HAP-1 (cell line): ENCODE data around the gene PMIS2.
A peak's percentile ranks its signal among the peaks of the same experiment; 100 is the strongest.

Source experiments
- DNase-seq, 2 experiments: peaks; one replicate each; pipeline ENCODE4 v3.0.0-alpha.2; 2016 to 2020; ENCODE audit warnings: low spot score in 2 of 2
- H3K27me3 ChIP-seq: fragments of 250-450 bp; sonication (Bioruptor Pico); 2 replicates; pipeline ENCODE4 v1.5.1; 2020; ENCODE audit warnings: low read depth, mild to moderate bottlenecking, moderate library complexity
- H3K36me3 ChIP-seq: fragments of 250-450 bp; sonication (Bioruptor Pico); replicated peaks from 2 replicates; pipeline ENCODE4 v1.5.1; 2020; ENCODE audit warnings: mild to moderate bottlenecking
- H3K4me1 ChIP-seq: fragments of 250-450 bp; sonication (Bioruptor Pico); 2 replicates; pipeline ENCODE4 v1.5.1; 2020; ENCODE audit warnings: mild to moderate bottlenecking
- H3K4me3 ChIP-seq: fragments of 250-450 bp; sonication (Bioruptor Pico); 2 replicates; pipeline ENCODE4 v1.5.1; 2020; ENCODE audit warnings: mild to moderate bottlenecking, moderate library complexity
- H3K9me3 ChIP-seq: fragments of 250-450 bp; sonication (Bioruptor Pico); 2 replicates; pipeline ENCODE4 v1.5.1; 2020; ENCODE audit warnings: mild to moderate bottlenecking, moderate library complexity
- in situ Hi-C: fragments of 300-500 bp; cut with MboI; formaldehyde crosslinking; loops from 3 replicates; pipeline ENCODE4 v1.14.3; 2020; ENCODE audit warnings: low sequenced_read_pairs, inconsistent platforms, mixed read lengths

The PMIS2 gene

GRCh38 chr19:35551091-35551810 is 34.7 kb upstream of the PMIS2 start:
- H3K4me1 ChIP-seq: peaks cover 2% of the 10 kb centered on the region
- peaks cover 18% of the 10 kb centered on the region for H3K36me3 ChIP-seq
- in situ Hi-C loops: no loop called here
- no peaks in the 10 kb centered on the region for H3K9me3 ChIP-seq
- no peaks in the 10 kb centered on the region for H3K27me3 ChIP-seq
- no peak for DNase-seq
- H3K4me3 ChIP-seq: no peak overlapping the region

DNA sequence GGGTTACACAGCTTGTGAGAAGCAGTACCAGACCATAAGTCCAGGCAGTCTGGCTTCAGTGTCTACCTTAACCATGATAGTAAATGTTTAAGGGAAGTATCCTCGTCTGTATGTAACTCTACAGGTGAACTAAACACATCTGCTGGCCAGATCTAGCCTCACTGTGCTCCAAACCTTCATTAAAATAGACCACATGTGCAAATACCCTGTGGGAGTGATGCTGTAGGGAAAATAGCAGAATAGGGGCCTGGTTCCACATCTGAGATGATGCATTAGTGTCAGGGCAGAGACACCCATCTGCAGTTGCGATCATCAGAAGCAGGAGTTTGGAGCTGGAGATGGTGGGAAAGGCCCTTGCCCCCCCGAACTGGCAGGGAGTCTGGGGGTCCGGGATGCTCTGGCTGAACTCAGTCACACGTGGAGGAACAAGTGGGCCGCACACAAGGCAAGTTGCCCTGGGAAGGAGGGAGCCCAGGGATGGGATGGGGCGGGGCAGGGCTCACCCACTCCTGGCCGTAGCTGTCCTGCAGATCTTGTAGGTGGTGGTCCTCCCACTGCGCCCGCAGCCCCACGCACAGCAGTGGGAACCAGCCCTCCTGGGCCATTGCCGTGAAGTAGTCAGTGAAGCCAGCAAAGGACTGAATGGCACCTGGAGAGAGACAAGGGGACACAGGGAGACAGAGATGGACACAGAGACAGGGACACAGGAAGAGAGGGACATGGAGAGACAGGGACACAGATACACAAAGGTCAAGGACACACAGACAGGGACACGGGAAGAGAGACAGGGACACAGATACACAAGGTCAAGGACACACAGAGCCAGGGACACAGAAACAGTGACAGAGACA is 33.2 kb upstream of the PMIS2 start:
- Histone ChIP-seq H3K36me3 (peaks cover 7% of the 10 kb centered on the region), H3K9me3 (no peaks in the 10 kb centered on the region), H3K4me3 (no peak overlapping the region), H3K27me3 (no peaks in the 10 kb centered on the region), H3K4me1 (no peaks in the 10 kb centered on the region; the same call in 1 of the 2 replicates)
- in situ Hi-C loops: no loop called here
- no peak for DNase-seq

DNA sequence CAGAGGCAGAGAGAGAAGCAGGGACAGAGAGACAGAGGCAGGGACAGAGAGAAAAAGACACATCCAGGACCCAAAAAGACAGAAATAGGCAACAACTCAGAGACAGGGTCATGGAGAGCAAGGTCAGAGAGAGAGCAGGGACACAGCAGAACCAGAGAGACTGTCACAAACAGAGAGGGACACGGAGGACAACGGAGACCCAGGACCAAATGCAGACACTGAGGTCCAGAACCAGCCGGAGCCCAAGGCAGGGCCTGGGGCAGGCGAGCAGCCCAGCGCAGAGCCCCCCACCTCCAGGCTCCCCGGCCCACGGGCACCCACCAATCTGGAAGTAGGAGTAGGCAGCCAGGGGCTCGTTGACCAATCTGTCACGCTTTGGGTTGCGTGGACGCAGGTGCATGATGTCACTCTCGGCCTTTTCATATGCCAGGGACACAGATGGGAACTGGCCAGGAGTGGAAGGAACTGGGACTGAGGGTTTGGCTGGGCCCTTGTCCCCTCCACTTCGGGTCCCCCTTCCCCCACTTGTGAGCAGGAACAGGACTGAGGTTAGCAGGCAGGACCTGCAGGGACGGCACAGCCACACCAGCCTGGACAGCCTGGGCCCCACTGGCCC is 32.5 kb upstream of the PMIS2 start:
- DNase-seq: no peak
- Histone ChIP-seq H3K36me3 (peaks cover 7% of the 10 kb centered on the region), H3K4me3 (no peak overlapping the region), H3K9me3 (no peaks in the 10 kb centered on the region), H3K4me1 (no peaks in the 10 kb centered on the region; the same call in none of the 2 replicates), H3K27me3 (no peaks in the 10 kb centered on the region)
- in situ Hi-C loops: no loop called here

GRCh38 chr19:35554076-35554475 is 31.9 kb upstream of the PMIS2 start:
- Histone ChIP-seq H3K27me3 (peaks cover 1% of the 10 kb centered on the region; the same call in 1 of the 2 replicates), H3K4me3 (no peak overlapping the region), H3K36me3 (peaks cover 1% of the 10 kb centered on the region; the same call in 1 of the 2 replicates), H3K9me3 (no peaks in the 10 kb centered on the region), H3K4me1 (no peaks in the 10 kb centered on the region; the same call in none of the 2 replicates)
- in situ Hi-C loops: no loop called here
- DNase-seq: no peak

DNA sequence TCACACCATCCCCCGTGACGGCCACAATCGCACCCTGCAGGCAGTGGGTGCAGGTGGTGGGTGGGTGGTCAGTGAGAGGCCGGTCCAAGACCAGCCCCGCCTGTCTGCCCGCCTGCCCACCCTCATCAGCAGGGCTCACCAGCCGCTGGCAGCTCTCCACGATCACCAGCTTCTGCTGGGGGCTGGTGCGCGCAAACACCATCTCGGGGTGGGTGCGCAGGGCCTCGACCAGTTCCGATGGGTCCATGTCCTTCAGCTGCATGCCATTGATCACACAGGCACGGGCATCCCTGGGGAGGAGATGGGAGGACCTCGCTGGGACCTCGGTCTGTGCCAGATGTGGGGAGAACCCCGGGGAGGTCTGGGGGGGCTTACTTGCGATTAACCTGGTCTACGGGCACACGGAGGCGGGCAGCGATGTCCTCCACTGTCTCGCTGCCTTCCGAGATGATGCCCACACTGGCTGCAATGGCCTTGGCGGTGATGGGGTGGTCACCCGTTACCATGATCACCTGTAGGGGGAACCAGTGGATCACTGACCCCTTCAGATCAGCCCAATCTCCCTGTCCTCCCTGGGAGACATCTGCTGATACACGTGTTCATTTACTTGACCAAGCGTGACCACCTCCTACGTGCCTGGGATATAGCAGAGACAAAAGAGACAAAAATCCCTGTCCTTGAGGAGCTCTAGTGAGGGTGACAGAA is 30.5 kb upstream of the PMIS2 start:
- H3K36me3 ChIP-seq: no peaks in the 10 kb centered on the region
- peaks cover 2% of the 10 kb centered on the region; the same call in 1 of the 2 replicates for H3K27me3 ChIP-seq
- in situ Hi-C loops: no loop called here
- peak; percentile 37 to 59 for DNase-seq
- no peaks in the 10 kb centered on the region for H3K9me3 ChIP-seq
- H3K4me1 ChIP-seq: no peaks in the 10 kb centered on the region; the same call in none of the 2 replicates
- no peak overlapping the region for H3K4me3 ChIP-seq

GRCh38 chr19:35556025-35556590 is 29.9 kb upstream of the PMIS2 start:
- in situ Hi-C loops: no loop called here
- Histone ChIP-seq H3K9me3 (no peaks in the 10 kb centered on the region), H3K36me3 (no peaks in the 10 kb centered on the region), H3K4me3 (no peak overlapping the region), H3K4me1 (no peaks in the 10 kb centered on the region; the same call in none of the 2 replicates), H3K27me3 (peaks cover 2% of the 10 kb centered on the region; the same call in 1 of the 2 replicates)
- DNase-seq: no peak

DNA sequence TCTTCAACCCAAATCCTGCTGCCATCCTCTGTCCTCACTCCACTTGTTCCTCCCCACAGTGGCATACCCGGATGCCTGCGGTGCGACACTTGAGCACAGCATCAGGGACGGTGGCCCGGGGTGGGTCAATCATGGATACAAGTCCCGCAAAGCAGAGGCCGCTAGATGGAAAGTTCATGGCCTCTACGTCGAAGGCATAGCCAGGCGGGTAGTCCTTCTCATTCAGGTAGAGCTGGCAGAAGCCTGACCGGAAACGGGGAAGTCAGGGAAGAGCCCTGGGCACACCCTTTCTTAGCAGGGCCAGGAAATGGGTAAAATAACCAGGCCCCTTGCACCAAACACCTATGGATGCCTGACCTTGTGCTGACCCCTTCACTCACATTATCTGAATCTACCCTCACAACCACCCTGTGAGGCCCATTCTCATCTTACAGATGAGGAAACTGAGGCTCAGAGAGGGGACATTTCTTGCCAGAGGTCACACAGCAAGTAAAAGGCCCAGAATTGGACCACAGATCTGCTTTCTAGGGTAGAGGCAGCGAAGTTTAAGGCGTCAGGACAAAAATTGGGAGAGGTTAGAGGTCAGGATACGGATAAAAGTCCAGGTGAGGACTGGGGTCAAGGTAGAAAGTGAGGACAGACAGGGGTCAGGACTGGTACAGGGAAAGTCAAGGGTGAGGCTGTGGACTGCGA is 29.0 kb upstream of the PMIS2 start:
- H3K27me3 ChIP-seq: peaks cover 2% of the 10 kb centered on the region; the same call in 1 of the 2 replicates
- in situ Hi-C loops: no loop called here

DNA sequence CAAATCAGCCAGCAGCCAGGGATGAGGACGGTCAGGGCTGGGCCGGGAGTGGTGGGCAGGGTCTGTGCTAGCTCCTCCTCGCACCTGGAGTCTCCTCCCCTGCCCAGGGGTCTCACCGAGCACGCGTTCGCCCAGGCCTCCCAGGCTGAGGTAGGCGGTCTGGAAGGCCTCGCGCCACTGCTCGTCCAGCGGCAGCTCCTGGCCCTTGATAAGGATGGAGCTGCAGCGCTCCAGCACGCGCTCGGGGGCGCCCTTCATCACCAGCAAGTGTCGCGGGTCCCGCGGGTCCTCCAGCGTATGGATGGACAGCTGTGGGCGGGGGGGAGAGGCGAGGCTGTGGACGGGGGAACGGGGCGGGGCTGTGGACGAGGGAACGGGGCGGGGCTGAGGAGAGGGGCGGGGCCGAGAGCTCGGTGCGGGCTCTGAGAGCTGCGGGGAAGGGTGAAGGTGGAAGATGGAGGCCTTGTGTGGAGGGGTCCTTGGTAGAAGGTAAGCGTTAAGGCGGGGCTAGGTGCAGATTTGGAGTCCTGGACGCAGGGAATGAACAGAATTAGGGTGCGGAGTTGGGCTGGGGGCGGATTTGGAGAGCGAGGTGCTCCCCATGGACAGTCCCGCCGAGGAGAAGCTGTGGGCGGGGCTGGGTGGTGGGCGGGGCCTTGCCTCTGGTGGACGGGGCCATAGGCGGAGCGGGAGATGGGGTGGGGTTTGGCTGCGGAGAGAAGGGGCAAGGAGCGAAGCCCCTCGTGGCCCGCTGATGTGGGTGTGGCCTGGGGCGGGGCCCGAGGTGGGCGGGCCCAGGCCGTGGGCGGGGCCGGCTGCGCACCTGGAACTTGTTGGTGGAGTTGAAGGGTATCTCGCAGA is 28.2 kb upstream of the PMIS2 start:
- no peaks in the 10 kb centered on the region for H3K36me3 ChIP-seq
- no peaks in the 10 kb centered on the region; the same call in none of the 2 replicates for H3K4me1 ChIP-seq
- DNase-seq: peak; percentile 75 to 98
- in situ Hi-C loops: no loop called here
- no peaks in the 10 kb centered on the region for H3K9me3 ChIP-seq
- peaks cover 2% of the 10 kb centered on the region; the same call in 1 of the 2 replicates for H3K27me3 ChIP-seq
- peak overlapping the region; percentile 42 for H3K4me3 ChIP-seq

More for the DNA sequence above, 29.0 kb upstream of the PMIS2 start:
- no peak for DNase-seq
- Histone ChIP-seq H3K4me1 (no peaks in the 10 kb centered on the region; the same call in none of the 2 replicates), H3K36me3 (no peaks in the 10 kb centered on the region), H3K4me3 (no peak overlapping the region), H3K9me3 (no peaks in the 10 kb centered on the region)

DNA sequence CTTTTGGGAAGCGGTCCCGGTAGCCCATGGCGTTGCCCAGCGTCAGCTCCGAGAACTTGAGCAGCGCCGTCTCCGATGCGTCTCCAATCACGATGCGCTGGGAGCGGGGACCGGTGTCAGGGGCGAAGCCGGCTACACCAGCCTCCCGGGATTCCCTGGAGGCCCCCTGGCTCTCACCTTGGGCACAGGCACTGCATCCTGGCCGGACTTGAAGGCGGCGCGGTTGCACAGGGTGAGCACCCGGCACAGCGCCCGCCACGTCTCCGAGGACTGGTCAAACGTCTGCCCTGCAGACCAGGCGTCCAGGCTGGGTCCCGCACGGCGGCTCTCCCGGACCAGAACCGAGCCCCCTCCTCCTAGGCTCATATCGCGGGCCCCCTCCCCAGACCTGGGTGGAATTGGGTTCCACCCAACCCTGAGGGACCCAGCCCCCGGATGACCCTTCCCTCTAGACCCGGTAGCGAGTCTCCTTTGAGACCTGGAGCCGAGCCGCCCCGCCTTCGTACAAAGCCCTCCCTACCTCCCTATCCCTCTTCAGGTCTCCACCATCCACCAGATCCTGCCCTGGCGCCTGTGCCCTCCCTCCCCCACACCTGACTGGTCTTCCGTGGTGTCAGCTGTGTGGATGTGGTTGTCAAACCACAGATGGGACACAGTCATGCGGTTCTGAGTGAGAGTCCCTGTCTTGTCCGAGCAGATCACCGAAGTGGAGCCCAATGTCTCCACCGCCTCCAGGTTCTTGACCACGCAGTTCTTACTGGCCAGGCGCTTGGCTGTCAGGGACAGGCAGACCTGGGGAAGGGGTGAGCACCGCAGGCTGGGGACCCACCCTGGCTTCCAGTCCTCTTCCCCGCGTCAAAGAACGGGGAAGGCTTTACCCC is 27.3 kb upstream of the PMIS2 start:
- H3K9me3 ChIP-seq: no peaks in the 10 kb centered on the region
- peak overlapping the region; percentile 42 for H3K4me3 ChIP-seq
- in situ Hi-C loops: no loop called here
- peaks cover 2% of the 10 kb centered on the region; the same call in 1 of the 2 replicates for H3K27me3 ChIP-seq
- DNase-seq: no peak
- no peaks in the 10 kb centered on the region for H3K36me3 ChIP-seq
- no peaks in the 10 kb centered on the region; the same call in none of the 2 replicates for H3K4me1 ChIP-seq

GRCh38 chr19:35559281-35559659 is 26.7 kb upstream of the PMIS2 start:
- in situ Hi-C loops: no loop called here

DNA sequence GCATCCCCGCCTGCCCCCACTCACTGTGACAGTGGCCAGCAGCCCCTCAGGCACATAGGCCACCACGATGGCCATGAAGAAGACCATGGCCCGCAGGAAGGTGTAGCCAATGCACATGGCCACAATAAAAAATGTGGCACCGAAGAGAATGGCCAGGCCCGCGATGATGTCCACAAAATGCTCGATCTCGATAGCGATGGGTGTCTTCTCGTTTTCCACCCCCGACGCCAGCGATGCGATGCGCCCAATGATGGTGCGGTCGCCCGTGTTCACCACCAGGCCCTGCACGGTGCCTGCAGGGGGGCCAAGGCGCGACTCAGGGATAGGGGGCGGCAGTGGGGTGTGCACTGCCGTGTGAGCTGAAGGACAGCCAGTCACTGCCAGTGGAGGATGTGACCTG is 26.2 kb upstream of the PMIS2 start:
- in situ Hi-C loops: no loop called here
- H3K27me3 ChIP-seq: peaks cover 2% of the 10 kb centered on the region; the same call in 1 of the 2 replicates
- H3K4me1 ChIP-seq: no peaks in the 10 kb centered on the region; the same call in none of the 2 replicates

More at GRCh38 chr19:35559281-35559659, 26.7 kb upstream of the PMIS2 start:
- Histone ChIP-seq H3K9me3 (no peaks in the 10 kb centered on the region), H3K4me1 (no peaks in the 10 kb centered on the region; the same call in none of the 2 replicates), H3K27me3 (peaks cover 2% of the 10 kb centered on the region; the same call in 1 of the 2 replicates), H3K4me3 (no peak overlapping the region), H3K36me3 (no peaks in the 10 kb centered on the region)
- no peak for DNase-seq

More for the DNA sequence above, 26.2 kb upstream of the PMIS2 start:
- no peak for DNase-seq
- H3K4me3 ChIP-seq: no peak overlapping the region
- H3K9me3 ChIP-seq: no peaks in the 10 kb centered on the region
- no peaks in the 10 kb centered on the region for H3K36me3 ChIP-seq
